A673 (cell line): ENCODE data around the gene FEV. TPM values are rescaled to one million over a fixed set of nuclear protein-coding genes. Genes with fewer than 3 reads are reported as not detected.

ENCODE experiments used
- BruUV-seq: library from RNA; stranded (reverse); fragments of 400-500 nt; replicated peaks from 2 replicates; lab custom pipeline; 2021; lab: Mats Ljungman, UMichigan
- CTCF ChIA-PET: fragments of 300-600 bp; sonication (Branson Sonifier 250); formaldehyde crosslinking; loops from one replicate; lab custom pipeline; 2022; ENCODE audit warnings: antibody characterized with exemption; lab: Charles Lee
- POLR2A ChIA-PET: fragments of 300-600 bp; sonication (Branson Sonifier 250); formaldehyde crosslinking; loops from one replicate; lab custom pipeline; 2022; ENCODE audit warnings: antibody characterized with exemption; ENCODE audit not compliant: low non-redundant PET; lab: Charles Lee
- DNase-seq: peaks from one replicate; pipeline ENCODE4 v3.0.0-alpha.2; 2015; ENCODE audit warnings: low spot score
- H3K27ac ChIP-seq: fragments of 200-600 bp; sonication (generic); 2 replicates; pipeline ENCODE4 v1.5.1; 2016; ENCODE audit warnings: mixed run types, low read depth, mild to moderate bottlenecking, mixed read lengths, antibody characterized with exemption, low read length; ENCODE audit not compliant: poor library complexity, severe bottlenecking
- H3K27me3 ChIP-seq: fragments of 200-600 bp; sonication (generic); replicated peaks from 2 replicates; pipeline ENCODE4 v1.6.1; 2017; ENCODE audit warnings: mixed run types, low read depth, mild to moderate bottlenecking, mixed read lengths, antibody characterized with exemption, low read length; ENCODE audit not compliant: insufficient read depth, poor library complexity
- H3K36me3 ChIP-seq: fragments of 200-600 bp; sonication (generic); 2 replicates; pipeline ENCODE4 v1.6.1; 2016; ENCODE audit warnings: mixed run types, mild to moderate bottlenecking, mixed read lengths, antibody characterized with exemption, low read length; ENCODE audit not compliant: insufficient read depth, poor library complexity, severe bottlenecking
- H3K4me1 ChIP-seq: fragments of 200-600 bp; sonication (generic); 2 replicates; pipeline ENCODE4 v1.6.1; 2017; ENCODE audit warnings: mixed run types, mild to moderate bottlenecking, mixed read lengths, antibody characterized with exemption, low read length; ENCODE audit not compliant: insufficient read depth, poor library complexity, severe bottlenecking
- H3K4me3 ChIP-seq: fragments of 200-600 bp; sonication (generic); 2 replicates; pipeline ENCODE4 v1.5.1; 2016; ENCODE audit warnings: low read depth, mixed run types, mild to moderate bottlenecking, mixed read lengths, low read length; ENCODE audit not compliant: poor library complexity, severe bottlenecking
- H3K9me3 ChIP-seq: fragments of 200-600 bp; sonication (generic); 2 replicates; pipeline ENCODE4 v1.6.1; 2016; ENCODE audit warnings: mixed run types, low read depth, mild to moderate bottlenecking, mixed read lengths, antibody characterized with exemption, low read length; ENCODE audit not compliant: poor library complexity, severe bottlenecking
- CTCF ChIP-seq: fragments of 300-800, 200-600 bp; sonication (generic); conservative IDR thresholded peaks from 2 replicates; pipeline ENCODE4 v1.5.1; 2017; ENCODE audit warnings: low read depth, mild to moderate bottlenecking, antibody characterized with exemption, low read length, moderate library complexity, mixed read lengths
- EZH2 ChIP-seq: fragments of 200-600 bp; sonication (generic); IDR thresholded peaks from 2 replicates; pipeline ENCODE4 v1.6.1; 2017; ENCODE audit warnings: borderline replicate concordance, low read depth, mild to moderate bottlenecking, mixed read lengths, antibody characterized with exemption, low read length; ENCODE audit not compliant: poor library complexity, severe bottlenecking
- intact Hi-C: fragments of 100-400 bp; cut with micrococcal nuclease; formaldehyde crosslinking; loops from one replicate; pipeline ENCODE4 v1.10.0; 2022; ENCODE audit not compliant: unreplicated experiment
- total RNA-seq: library from RNA; stranded (reverse); gene quantifications from 2 replicates; pipeline ENCODE4 v1.2.3, GENCODE V29; 2021

FEV gene
- total RNA-seq, 1 experiment from 2014 or later, result 12.6 TPM

GRCh38 chr2:218995561-218995960 lies 10.6 kb upstream of the FEV start:
- POLR2A ChIA-PET, result interaction anchor here (0.5 kb wide), 1 partner anchor 168 kb away, joined by 6 read pairs; no protein-coding TSS in a partner anchor
- intact Hi-C loops, result no loop called here
- CTCF ChIA-PET, result interaction anchor here (1.0 to 3.4 kb wide), 6 partner anchors 11 to 159 kb away, joined by 3 to 19 read pairs (median 8); partner anchors contain the start of gene FEV
- H3K4me3 ChIP-seq, result no peak overlapping the region
- BruUV-seq, result no TSS peak
- H3K27me3 ChIP-seq, result peaks cover 58% of the 10 kb centered on the region
- H3K36me3 ChIP-seq, result no peaks in the 10 kb centered on the region
- TF ChIP-seq CTCF (no peak), EZH2 (no peak)
- peaks cover 16% of the 10 kb centered on the region for H3K4me1 ChIP-seq
- DNase-seq, result no peak
- H3K27ac ChIP-seq, result no peak overlapping the region
- no peaks in the 10 kb centered on the region for H3K9me3 ChIP-seq

- no TSS peak for BruUV-seq
- POLR2A ChIA-PET, result no interaction called here
- DNase-seq, result peak; percentile 50
- H3K36me3 ChIP-seq, result no peaks in the 10 kb centered on the region
- peaks cover 52% of the 10 kb centered on the region for H3K27me3 ChIP-seq
- no peaks in the 10 kb centered on the region for H3K9me3 ChIP-seq
- peak within 1 kb of the TSS; percentile 38 for H3K4me3 ChIP-seq
- no peak within 1 kb of the TSS for H3K27ac ChIP-seq
- TF ChIP-seq EZH2 (peak; percentile 75), CTCF (0 out of 2 replicates have a peak, but pooled peaks have one; percentile 27)
- intact Hi-C loops, result no loop called here
- H3K4me1 ChIP-seq, result peaks cover 16% of the 10 kb centered on the region
- CTCF ChIA-PET, result interaction anchor here (2.8 to 3.4 kb wide), 2 partner anchors 14 to 161 kb away, joined by 18 to 19 read pairs; no protein-coding TSS in a partner anchor
Measured at GRCh38 chr2:218993345-218994315, 8.6 kb upstream of the FEV start, which contains the start of gene CRYBA2. Gene CRYBA2 (minus strand): TSS chr2:218993422. CDS start chr2:218993176, 246 bp downstream.

- H3K9me3 ChIP-seq, result no peaks in the 10 kb centered on the region
- intact Hi-C loops, result no loop called here
- BruUV-seq, result no TSS peak
- peak overlapping the region; percentile 38 for H3K4me3 ChIP-seq
- H3K36me3 ChIP-seq, result no peaks in the 10 kb centered on the region
- POLR2A ChIA-PET, result no interaction called here
- H3K27me3 ChIP-seq, result peaks cover 52% of the 10 kb centered on the region
- TF ChIP-seq EZH2 (no peak), CTCF (no peak)
- no peak for DNase-seq
- CTCF ChIA-PET, result interaction anchor here (3.4 kb wide), 1 partner anchor 13 kb away, joined by 19 read pairs; no protein-coding TSS in a partner anchor
- H3K27ac ChIP-seq, result no peak overlapping the region
- H3K4me1 ChIP-seq, result peaks cover 16% of the 10 kb centered on the region
Measured at GRCh38 chr2:218992703-218993344, 7.8 kb upstream of the FEV start.
